Measurements from ENCODE around the gene EYS. TPM values are rescaled to one million over a fixed set of nuclear protein-coding genes. Genes with fewer than 3 reads are reported as not detected.

The EYS gene
- total and polyA plus RNA-seq, 9 of the 15 experiments (the other 6 are each of a cell fraction or from before 2014, with no cell fraction given), result 0.03 to 0.36 (median 0.10) TPM; not detected in 2

DNA sequence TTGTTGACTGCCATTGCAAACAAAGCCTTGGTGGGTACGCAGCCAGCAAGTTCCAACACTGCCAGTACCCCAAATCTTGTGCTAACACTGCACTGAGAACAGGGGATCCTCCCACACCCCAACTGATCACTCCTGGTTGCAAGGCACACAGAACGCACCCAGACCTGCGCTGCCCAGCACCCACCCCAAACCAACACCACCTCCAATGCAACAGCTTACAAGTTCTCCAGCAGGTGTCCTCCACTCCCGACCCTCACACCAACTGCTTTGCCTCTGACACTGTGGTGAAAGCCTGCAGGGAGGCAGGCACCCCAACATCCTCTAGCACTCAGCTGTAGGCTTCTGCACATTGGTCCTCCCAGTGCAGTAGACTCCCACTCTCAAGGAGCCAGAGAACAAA lies 39.3 kb upstream of the EYS start:
- in situ Hi-C loops (cut with MboI), result no loop called here

More for the DNA sequence above, 39.3 kb upstream of the EYS start:
- H3K4me1 ChIP-seq (replicated peaks in 1 of 2; ENCODE audit: control insufficient read depth in 2 of 2, insufficient read depth in 2 of 2, low read length in 2 of 2), result no peaks in the 10 kb centered on the region
- H3K9ac ChIP-seq (ENCODE audit: insufficient read depth in 1 of 2, low read depth in 2 of 2, low read length in 2 of 2), result no peak overlapping the region
- intact Hi-C loops (cut with micrococcal nuclease), result no loop called here
- ChIA-PET CTCF (ENCODE audit: low intra/inter-chr PET ratio) (no interaction called here), POLR2A (no interaction called here)
- no peak for ATAC-seq
- TF ChIP-seq ZNF561 (CRISPR knock-in tag; conservative IDR thresholded peaks at IDR 0.05) (no peak), SUPT5H (IDR thresholded peaks at IDR 0.05) (no peak), ZBTB17 (CRISPR knock-in tag; IDR thresholded peaks at IDR 0.05) (no peak), ZC3H8 (IDR thresholded peaks at IDR 0.05) (no peak), TAF9B (IDR thresholded peaks at IDR 0.05; ENCODE audit: partially characterized antibody) (no peak), SETDB1 (IDR thresholded peaks at IDR 0.05; ENCODE audit: low read length) (no peak), KAT8 (IDR thresholded peaks at IDR 0.05; ENCODE audit: low read depth) (no peak), ZNF766 (CRISPR knock-in tag; conservative IDR thresholded peaks at IDR 0.05) (no peak), GTF2A2 (tag; IDR thresholded peaks at IDR 0.05) (no peak), FOXM1 (IDR thresholded peaks at IDR 0.05; ENCODE audit: low read depth) (no peak), FOXM1 (CRISPR knock-in tag; IDR thresholded peaks at IDR 0.05; ENCODE audit: low read depth) (no peak), E2F4 (CRISPR knock-in tag; IDR thresholded peaks at IDR 0.05; ENCODE audit: low read depth) (no peak), THRAP3 (IDR thresholded peaks at IDR 0.05; ENCODE audit: borderline replicate concordance) (no peak), CBX2 (IDR thresholded peaks at IDR 0.05; ENCODE audit: insufficient read depth, low read length, poor library complexity, severe bottlenecking) (no peak), TBL1XR1 (IDR thresholded peaks at IDR 0.05; ENCODE audit: low read length in 2 of 2) (no peak)
- TF ChIP-seq, protein P1, sequence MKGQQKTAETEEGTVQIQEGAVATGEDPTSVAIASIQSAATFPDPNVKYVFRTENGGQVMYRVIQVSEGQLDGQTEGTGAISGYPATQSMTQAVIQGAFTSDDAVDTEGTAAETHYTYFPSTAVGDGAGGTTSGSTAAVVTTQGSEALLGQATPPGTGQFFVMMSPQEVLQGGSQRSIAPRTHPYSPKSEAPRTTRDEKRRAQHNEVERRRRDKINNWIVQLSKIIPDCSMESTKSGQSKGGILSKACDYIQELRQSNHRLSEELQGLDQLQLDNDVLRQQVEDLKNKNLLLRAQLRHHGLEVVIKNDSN (CRISPR knock-in tag; IDR thresholded peaks at IDR 0.05), result no peak
- 0% methylated on average over 4 of the region's 4 CpGs for WGBS (ENCODE audit: insufficient coverage, low coverage, missing lambda C conversion rate)
- H3K36me3 ChIP-seq (ENCODE audit: control insufficient read depth, insufficient read depth, low read length), result no peaks in the 10 kb centered on the region
- no peaks in the 10 kb centered on the region for H3K79me2 ChIP-seq (ENCODE audit: control insufficient read depth, insufficient read depth, low read length)
- DNase-seq (ENCODE audit: extremely low read depth in 1 of 4, low spot score in 3 of 4), result no peak
- no peak overlapping the region for H3K4me3 ChIP-seq
- no peak overlapping the region for H3K27ac ChIP-seq (ENCODE audit: extremely low read depth, low read depth, low read length)
- no peak overlapping the region for H2AFZ ChIP-seq (ENCODE audit: low read depth, low read length)
- no peak overlapping the region for H3K4me2 ChIP-seq (ENCODE audit: insufficient read depth, low read length)
- H3K9me1 ChIP-seq (ENCODE audit: control insufficient read depth, insufficient read depth, low read length), result no peaks in the 10 kb centered on the region
- no peak for FAIRE-seq
- no peaks in the 10 kb centered on the region for H4K20me1 ChIP-seq (replicated peaks; ENCODE audit: control insufficient read depth, insufficient read depth, low read length)
- no peaks in the 10 kb centered on the region; the same call in 1 of the 2 replicates for H3K9me3 ChIP-seq (replicated peaks; ENCODE audit: control insufficient read depth, insufficient read depth, low read depth, low read length)
- no peaks in the 10 kb centered on the region for H3K27me3 ChIP-seq (ENCODE audit: control insufficient read depth in 2 of 2, insufficient read depth in 2 of 2, low read length in 2 of 2)
- no TSS peak for BruUV-seq (replicated peaks)
